Neuronal stem cell (in vitro differentiated cells): ENCODE results near the gene ZNF148.

Experiments used
- DNase-seq: peaks from one replicate; pipeline ENCODE4 v3.0.0-alpha.2; 2013; ENCODE audit warnings: low spot score
- H2AFZ ChIP-seq: one replicate; pipeline ENCODE4 v1.6.1; 2013; ENCODE audit warnings: mild to moderate bottlenecking, low read length, inconsistent platforms
- H2AK5ac ChIP-seq: 2 replicates; pipeline ENCODE4 v1.6.1; 2013; ENCODE audit warnings: low read depth, mild to moderate bottlenecking, inconsistent platforms, low read length, moderate library complexity, mixed read lengths
- H2BK120ac ChIP-seq: 2 replicates; pipeline ENCODE4 v1.6.1; 2013; ENCODE audit warnings: low read depth, mild to moderate bottlenecking, inconsistent platforms, low read length, moderate library complexity, mixed read lengths
- H2BK12ac ChIP-seq: one replicate; pipeline ENCODE4 v1.6.1; 2013; ENCODE audit warnings: low read length, inconsistent platforms
- H2BK15ac ChIP-seq: 2 replicates; pipeline ENCODE4 v1.6.1; 2013; ENCODE audit warnings: mild to moderate bottlenecking, low read length, inconsistent platforms, mixed read lengths
- H2BK5ac ChIP-seq: one replicate; pipeline ENCODE4 v1.6.1; 2013; ENCODE audit warnings: inconsistent platforms, mild to moderate bottlenecking, low read length, moderate library complexity
- H3K14ac ChIP-seq: one replicate; pipeline ENCODE4 v1.6.1; 2013; ENCODE audit warnings: low read length, inconsistent platforms
- H3K18ac ChIP-seq: 2 replicates; pipeline ENCODE4 v1.6.1; 2013; ENCODE audit warnings: low read length, inconsistent platforms
- H3K23ac ChIP-seq: 2 replicates; pipeline ENCODE4 v1.6.1; 2013; ENCODE audit warnings: low read depth, mild to moderate bottlenecking, mixed read lengths, low read length, inconsistent platforms; ENCODE audit not compliant: poor library complexity
- H3K27ac ChIP-seq: replicated peaks from 3 replicates; pipeline ENCODE4 v1.5.1; 2013; ENCODE audit warnings: low read length, inconsistent platforms
- H3K27me3 ChIP-seq, 3 experiments: 2 replicates each; pipeline ENCODE4 v1.6.1; 2013; ENCODE audit warnings: low read length in 3 of 3, mild to moderate bottlenecking in 2 of 3, inconsistent platforms in 1 of 3, low read depth in 1 of 3, mixed read lengths in 1 of 3, moderate library complexity in 1 of 3; ENCODE audit not compliant: control insufficient read depth in 3 of 3, insufficient read depth in 3 of 3
- H3K36me3 ChIP-seq, 2 donors: replicated peaks in 1 of 2; 2 replicates each; pipeline ENCODE4 v1.6.1; 2013; ENCODE audit warnings: low read length in 2 of 2; ENCODE audit not compliant: control insufficient read depth in 2 of 2, insufficient read depth in 2 of 2
- H3K4ac ChIP-seq: 2 replicates; pipeline ENCODE4 v1.6.1; 2013; ENCODE audit warnings: inconsistent platforms, mild to moderate bottlenecking, low read length, moderate library complexity
- H3K4me1 ChIP-seq, 2 donors: 1 replicate in 1 of 2; 2 replicates in 1 of 2; pipeline ENCODE4 v1.6.1; 2013; ENCODE audit warnings: low read length in 2 of 2, low read depth in 1 of 2; ENCODE audit not compliant: control insufficient read depth in 2 of 2, insufficient read depth in 1 of 2
- H3K4me2 ChIP-seq: one replicate; pipeline ENCODE4 v1.6.1; 2013; ENCODE audit warnings: mild to moderate bottlenecking, low read length, inconsistent platforms; ENCODE audit not compliant: insufficient read depth, poor library complexity, severe bottlenecking
- H3K4me3 ChIP-seq, 2 donors: 2 replicates each; pipeline ENCODE4 v1.5.1; 2013; ENCODE audit warnings: low read length in 2 of 2, mild to moderate bottlenecking in 2 of 2, inconsistent platforms in 1 of 2, moderate library complexity in 1 of 2
- H3K79me1 ChIP-seq: one replicate; pipeline ENCODE4 v1.6.1; 2013; ENCODE audit warnings: low read depth, mild to moderate bottlenecking, inconsistent platforms, low read length, moderate library complexity
- H3K9ac ChIP-seq: one replicate; pipeline ENCODE4 v1.6.1; 2013; ENCODE audit warnings: mild to moderate bottlenecking, low read depth, low read length, inconsistent platforms; ENCODE audit not compliant: poor library complexity
- H3K9me3 ChIP-seq, 2 donors: replicated peaks in 1 of 2; 2 replicates each; pipeline versions ENCODE3 to v1.6.1; 2013; ENCODE audit warnings: low read length in 2 of 2, mild to moderate bottlenecking in 2 of 2, inconsistent platforms in 1 of 2, low read depth in 1 of 2, mixed read lengths in 1 of 2, moderate library complexity in 1 of 2; ENCODE audit not compliant: control insufficient read depth in 2 of 2, insufficient read depth in 1 of 2
- H4K8ac ChIP-seq: one replicate; pipeline ENCODE4 v1.6.1; 2013; ENCODE audit warnings: low read depth, mild to moderate bottlenecking, inconsistent platforms, low read length, moderate library complexity
- H4K91ac ChIP-seq: one replicate; pipeline ENCODE4 v1.6.1; 2013; ENCODE audit warnings: low read length, low read depth, mild to moderate bottlenecking, inconsistent platforms; ENCODE audit not compliant: poor library complexity
- WGBS, 2 donors: extraction: QIAGEN DNeasy Blood & Tissue Kit; methylation state at CpG; one replicate each; pipeline ENCODE4 v1.1.7; 2013; ENCODE audit warnings: missing lambda C conversion rate in 2 of 2, mixed read lengths in 1 of 2; ENCODE audit not compliant: insufficient read length in 2 of 2, insufficient replicate concordance in 1 of 2; ENCODE audit errors: extremely low coverage in 2 of 2; 5-methylcytosine and 5-hydroxymethylcytosine counted together

Gene ZNF148

GRCh38 chr3:125313060-125313635 is 62.0 kb downstream of the ZNF148 start:
- Histone ChIP-seq H4K91ac (no peak overlapping the region), H2BK12ac (no peak overlapping the region), H3K9ac (no peak overlapping the region), H2BK5ac (no peak overlapping the region), H2BK120ac (no peak overlapping the region), H2AFZ (no peak overlapping the region), H3K9me3 (peaks cover 2 to 44% of the 10 kb centered on the region in 2 donors), H3K4me3 (no peak overlapping the region), H3K4ac (no peak overlapping the region), H2AK5ac (no peak overlapping the region), H4K8ac (no peak overlapping the region), H3K27me3 (no peaks in the 10 kb centered on the region), H3K18ac (no peak overlapping the region), H3K79me1 (no peaks in the 10 kb centered on the region), H3K4me1 (no peaks in the 10 kb centered on the region), H3K27ac (no peak overlapping the region), H3K4me2 (no peak overlapping the region), H3K23ac (no peak overlapping the region), H3K36me3 (peaks cover 6 to 82% of the 10 kb centered on the region in 2 donors), H3K14ac (no peak overlapping the region), H2BK15ac (no peak overlapping the region)
- WGBS, 2 donors: no CpG with 5 or more reads among the region's 6 CpGs
- no peak for DNase-seq

- Histone ChIP-seq H4K8ac (no peak overlapping the region), H3K36me3 (peaks cover 6 to 76% of the 10 kb centered on the region in 2 donors), H3K4me1 (no peaks in the 10 kb centered on the region)
Measured at GRCh38 chr3:125310623-125311081, 64.5 kb downstream of the ZNF148 start.

GRCh38 chr3:125309476-125309875 is 65.6 kb downstream of the ZNF148 start:
- Histone ChIP-seq H3K79me1 (peaks cover 2% of the 10 kb centered on the region), H2BK5ac (no peak overlapping the region), H3K23ac (no peak overlapping the region), H3K18ac (no peak overlapping the region), H3K9me3 (peaks cover 2 to 44% of the 10 kb centered on the region in 2 donors), H2AK5ac (no peak overlapping the region), H3K9ac (no peak overlapping the region), H3K36me3 (peaks cover 6 to 72% of the 10 kb centered on the region in 2 donors), H3K4ac (no peak overlapping the region), H2BK15ac (no peak overlapping the region), H2AFZ (no peak overlapping the region), H3K27me3 (no peaks in the 10 kb centered on the region), H2BK12ac (no peak overlapping the region), H3K4me1 (no peaks in the 10 kb centered on the region), H4K8ac (no peak overlapping the region), H4K91ac (no peak overlapping the region), H3K27ac (no peak overlapping the region), H3K14ac (no peak overlapping the region), H3K4me3 (no peak overlapping the region), H3K4me2 (no peak overlapping the region), H2BK120ac (no peak overlapping the region)
- no CpG with 5 or more reads among the region's 9 CpGs for WGBS, 2 donors
- no peak for DNase-seq

More at GRCh38 chr3:125310623-125311081, 64.5 kb downstream of the ZNF148 start:
- Histone ChIP-seq H3K27me3 (no peaks in the 10 kb centered on the region), H4K91ac (no peak overlapping the region), H3K9me3 (peaks cover 2 to 44% of the 10 kb centered on the region in 2 donors), H3K4me2 (no peak overlapping the region), H3K18ac (no peak overlapping the region), H3K27ac (no peak overlapping the region), H3K79me1 (peaks cover 2% of the 10 kb centered on the region), H2BK15ac (no peak overlapping the region), H3K9ac (no peak overlapping the region), H3K14ac (no peak overlapping the region), H3K4me3 (peak overlapping the region in 1 of 2 donors; percentile 17), H3K4ac (no peak overlapping the region), H2BK5ac (no peak overlapping the region), H2AK5ac (no peak overlapping the region), H3K23ac (no peak overlapping the region), H2BK120ac (no peak overlapping the region), H2BK12ac (no peak overlapping the region), H2AFZ (no peak overlapping the region)
- DNase-seq: no peak
- no CpG with 5 or more reads among the region's 5 CpGs for WGBS, 2 donors

GRCh38 chr3:125306620-125307019 is 68.5 kb downstream of the ZNF148 start:
- H4K8ac ChIP-seq: no peak overlapping the region
- no peak overlapping the region for H3K18ac ChIP-seq
- no peaks in the 10 kb centered on the region for H3K27me3 ChIP-seq
- no peaks in the 10 kb centered on the region for H3K4me1 ChIP-seq
- H3K4ac ChIP-seq: no peak overlapping the region
- H3K9me3 ChIP-seq: peaks cover 2 to 36% of the 10 kb centered on the region in 2 donors
- H2BK12ac ChIP-seq: no peak overlapping the region
- no peak overlapping the region for H3K4me2 ChIP-seq
- H3K4me3 ChIP-seq: no peak overlapping the region
- no peak overlapping the region for H3K14ac ChIP-seq
- no peak overlapping the region for H2BK15ac ChIP-seq
- no peak overlapping the region for H2BK5ac ChIP-seq
- DNase-seq: no peak
- H3K36me3 ChIP-seq: peaks cover 4 to 61% of the 10 kb centered on the region in 2 donors
- no peak overlapping the region for H2BK120ac ChIP-seq
- H4K91ac ChIP-seq: no peak overlapping the region
- no peak overlapping the region for H2AK5ac ChIP-seq
- H3K27ac ChIP-seq: no peak overlapping the region
- no peak overlapping the region for H2AFZ ChIP-seq
- H3K9ac ChIP-seq: no peak overlapping the region
- peaks cover 5% of the 10 kb centered on the region for H3K79me1 ChIP-seq
- H3K23ac ChIP-seq: no peak overlapping the region
